Measurements from ENCODE around the gene TMEM25. TPM values are rescaled to one million over a fixed set of nuclear protein-coding genes. Genes with fewer than 3 reads are reported as not detected.
"Not testable (repeated sequence)": the region's sequence is repeated elsewhere in the genome, so short reads cannot be mapped to it uniquely, and the experiment has no call there.

Gene TMEM25
- total and polyA plus RNA-seq, 7 experiments from 2014 or later: 12.1 to 32.8 (median 27.6) TPM

GRCh38 chr11:118577995-118578394, 47.0 kb downstream of the TMEM25 start:
- POLR2A ChIA-PET: interaction anchor here (0.9 to 1.5 kb wide), 2 partner anchors 48 to 127 kb away, joined by 3 to 4 read pairs; no protein-coding TSS in a partner anchor
- DNase-seq; H3K27ac Mint-ChIP-seq; ATAC-seq; H3K4me3 ChIP-seq (ENCODE audit: low read length); intact Hi-C loops (cut with micrococcal nuclease); H3K27me3 Mint-ChIP-seq; H3K9me3 Mint-ChIP-seq; H3K27me3 ChIP-seq (ENCODE audit: control insufficient read depth in 2 of 2, insufficient read depth in 2 of 2, low read length in 2 of 2); H3K9me3 ChIP-seq (ENCODE audit: control insufficient read depth in 2 of 3, low read length in 3 of 3); H3K27ac ChIP-seq (ENCODE audit: low read depth, low read length): not testable (repeated sequence)
- H3K4me1 ChIP-seq (ENCODE audit: control insufficient read depth in 2 of 2, insufficient read depth in 2 of 2, low read length in 2 of 2): peaks cover 21 to 29% of the 10 kb centered on the region in 2 donors
- CTCF ChIA-PET: interaction anchor here (0.5 kb wide), 1 partner anchor 33 kb away, joined by 4 read pairs; no protein-coding TSS in a partner anchor
- Mint-ChIP-seq H3K36me3 (peaks cover under 1 to 13% (median 11%) of the 10 kb centered on the region in 5 donors), H3K4me1 (peaks cover 38 to 71% (median 55%) of the 10 kb centered on the region in 7 donors), H3K4me3 (peak overlapping the region in 1 of 10 donors; percentile 17)
- H3K36me3 ChIP-seq (ENCODE audit: control insufficient read depth in 2 of 3, insufficient read depth in 3 of 3, low read length in 3 of 3): peaks cover 0 to 27% (median 11%) of the 10 kb centered on the region in 3 experiments

GRCh38 chr11:118581057-118581456, 50.1 kb downstream of the TMEM25 start:
- Mint-ChIP-seq H3K27me3 (no peaks in the 10 kb centered on the region), H3K27ac (peak overlapping the region in 2 of 9 donors; percentile 19 to 38), H3K4me3 (no peak overlapping the region), H3K9me3 (no peaks in the 10 kb centered on the region), H3K36me3 (peaks cover 8 to 33% (median 20%) of the 10 kb centered on the region in 5 donors), H3K4me1 (peaks cover 15 to 48% (median 27%) of the 10 kb centered on the region in 7 donors)
- Histone ChIP-seq H3K36me3 (ENCODE audit: control insufficient read depth in 2 of 3, insufficient read depth in 3 of 3, low read length in 3 of 3) (peaks cover 8 to 57% (median 31%) of the 10 kb centered on the region in 3 experiments), H3K9me3 (ENCODE audit: control insufficient read depth in 2 of 3, low read length in 3 of 3) (no peaks in the 10 kb centered on the region), H3K4me3 (ENCODE audit: low read length) (no peak overlapping the region), H3K4me1 (ENCODE audit: control insufficient read depth in 2 of 2, insufficient read depth in 2 of 2, low read length in 2 of 2) (peaks cover 0 to 2% of the 10 kb centered on the region in 2 donors), H3K27me3 (ENCODE audit: control insufficient read depth in 2 of 2, insufficient read depth in 2 of 2, low read length in 2 of 2) (no peaks in the 10 kb centered on the region), H3K27ac (ENCODE audit: low read depth, low read length) (no peak overlapping the region)
- no peak for ATAC-seq
- intact Hi-C loops (cut with micrococcal nuclease): no loop called here
- ChIA-PET POLR2A (interaction anchor here (0.6 kb wide), 1 partner anchor 50 kb away, joined by 3 read pairs; the partner anchor contains the start of gene TMEM25), CTCF (no interaction called here)
- DNase-seq: no peak

Other genes with a start within 250 kb of the TMEM25 start
- gene CD3E, start 226.5 kb upstream of the TMEM25 start, total RNA-seq: 100 to 1,000 TPM; 392 to 706 (median 670) TPM
- 1,000 to 10,000 TPM in 1 of 2 donors, 100 to 1,000 TPM in 1; 987 to 1,286 TPM for gene CD3E, start 226.5 kb upstream of the TMEM25 start, polyA plus RNA-seq
- gene CD3D, start 188.5 kb upstream of the TMEM25 start, total RNA-seq: 100 to 1,000 TPM; 232 to 597 (median 352) TPM
- gene CD3D, start 188.5 kb upstream of the TMEM25 start, polyA plus RNA-seq: 1,000 to 10,000 TPM in 1 of 2 donors, 100 to 1,000 TPM in 1; 947 to 1,287 TPM
- 100 to 1,000 TPM; 122 to 220 (median 192) TPM for gene CD3G, start 186.8 kb upstream of the TMEM25 start, total RNA-seq
- gene CD3G, start 186.8 kb upstream of the TMEM25 start, polyA plus RNA-seq: 100 to 1,000 TPM; 333 to 459 TPM
- gene UBE4A, start 171.6 kb upstream of the TMEM25 start, total RNA-seq: 10 to 100 TPM; 38.4 to 54.5 (median 46.9) TPM
- 10 to 100 TPM; 20.3 to 31.7 TPM for gene UBE4A, start 171.6 kb upstream of the TMEM25 start, polyA plus RNA-seq
- gene ATP5MG, start 129.6 kb upstream of the TMEM25 start, total RNA-seq: 100 to 1,000 TPM; 140 to 241 (median 154) TPM
- gene ATP5MG, start 129.6 kb upstream of the TMEM25 start, polyA plus RNA-seq: 100 to 1,000 TPM; 525 to 842 TPM
- gene KMT2A, start 94.7 kb upstream of the TMEM25 start, total RNA-seq: 100 to 1,000 TPM; 140 to 192 (median 161) TPM
- gene KMT2A, start 94.7 kb upstream of the TMEM25 start, polyA plus RNA-seq: 10 to 100 TPM; 19.6 to 32.9 TPM
- 1 to 10 TPM in 3 of 5 experiments, under 1 TPM in 2; 0.34 to 2.7 (median 1.1) TPM for gene TTC36, start 3.7 kb upstream of the TMEM25 start, total RNA-seq
- 1 to 10 TPM in 1 of 2 donors, under 1 TPM in 1; 0.29 to 1.2 TPM for gene TTC36, start 3.7 kb upstream of the TMEM25 start, polyA plus RNA-seq
- gene IFT46, start 34.7 kb downstream of the TMEM25 start, total RNA-seq: 10 to 100 TPM in 3 of 5 experiments, 1 to 10 TPM in 2; 5.4 to 16.6 (median 10.4) TPM
- 1 to 10 TPM; 6.7 to 7.0 TPM for gene IFT46, start 34.7 kb downstream of the TMEM25 start, polyA plus RNA-seq
- gene ARCN1, start 41.2 kb downstream of the TMEM25 start, total RNA-seq: 100 to 1,000 TPM in 3 of 5 experiments, 10 to 100 TPM in 2; 71.2 to 134 (median 115) TPM
- gene ARCN1, start 41.2 kb downstream of the TMEM25 start, polyA plus RNA-seq: 100 to 1,000 TPM; 139 to 170 TPM
- 1 to 10 TPM in 4 of 5 experiments, under 1 TPM in 1; 0.68 to 4.9 (median 3.0) TPM for gene PHLDB1, start 76.4 kb downstream of the TMEM25 start, total RNA-seq
- under 1 TPM; 0.39 to 0.40 TPM for gene PHLDB1, start 76.4 kb downstream of the TMEM25 start, polyA plus RNA-seq
- gene TREH, start 148.5 kb downstream of the TMEM25 start, total RNA-seq: not detected
- gene TREH, start 148.5 kb downstream of the TMEM25 start, polyA plus RNA-seq: not detected